Mesenteric fat pad (tissue), 1 donor: ENCODE data around the gene UBXN1. TPM values are rescaled to one million over a fixed set of nuclear protein-coding genes. Genes with fewer than 3 reads are reported as not detected.
A peak's percentile ranks its signal among the peaks of the same experiment; 100 is the strongest.

ENCODE experiments used
- DNase-seq: peaks from one replicate; pipeline ENCODE4 v3.0.0-alpha.2; 2020; ENCODE audit warnings: low spot score
- long read RNA-seq: library from polyadenylated mRNA; unstranded; transcript quantifications from one replicate; pipeline ENCODE4 v2.0.0, GENCODE V29; 2020
- total RNA-seq: library from RNA; stranded (reverse); fragmentation: NEBNext Ultra II Directional; extraction: Animal tissue kit (Norgen Biotek cat#: 25700); gene quantifications from one replicate; pipeline ENCODE4 v1.2.1, GENCODE V29; 2021
- donor health status: DM: yes; HTN: yes; CAD: no.

The UBXN1 gene
- 108 TPM for total RNA-seq
- long read RNA-seq, transcript UBXN1-217 (10 exons, 943 nt): minor isoform, 25 of 557 reads
- long read RNA-seq, transcript UBXN1-206 (8 exons, 1,257 nt): minor isoform, 25 of 557 reads
- long read RNA-seq, transcript UBXN1-202 (9 exons, 1,153 nt): major isoform, 410 of 557 reads
- long read RNA-seq, transcript UBXN1-201 (8 exons, 1,291 nt): minor isoform, 6 of 557 reads
- long read RNA-seq, partial matches to known transcripts: 32 of 557 reads
- long read RNA-seq, other reads (novel, unspliced or antisense): 50 of 557 reads

- peak; percentile 95 for DNase-seq
These were observed at the start of gene UBXN1 for GRCh38 chr11:62678770-62679696. UBXN1 (minus strand) TSS chr11:62679073; CDS start chr11:62678923, 150 bp downstream.

GRCh38 chr11:62728171-62728988 is 49.5 kb upstream of the UBXN1 start, which contains the start of gene TTC9C:
TTC9C (plus strand) TSS chr11:62728486; CDS start chr11:62728849, 363 bp downstream.
- DNase-seq: no peak

- DNase-seq: no peak
These were observed 48.9 kb upstream of the UBXN1 start for GRCh38 chr11:62727872-62728170.

- DNase-seq: peak; percentile 100
These were observed 48.4 kb upstream of the UBXN1 start, which contains the start of gene HNRNPUL2 for GRCh38 chr11:62727165-62727871. HNRNPUL2 (minus strand) TSS chr11:62727457; CDS start chr11:62727156, 301 bp downstream.

GRCh38 chr11:62726915-62727164 is 48.0 kb upstream of the UBXN1 start:
- no peak for DNase-seq

GRCh38 chr11:62726156-62726914 is 47.5 kb upstream of the UBXN1 start:
- no peak for DNase-seq

- no peak for DNase-seq
These were observed 46.8 kb upstream of the UBXN1 start for GRCh38 chr11:62725646-62726045.

- DNase-seq: no peak
These were observed 45.3 kb upstream of the UBXN1 start for GRCh38 chr11:62724171-62724570.

- DNase-seq: no peak
These were observed 43.1 kb upstream of the UBXN1 start for GRCh38 chr11:62721994-62722393.

- no peak for DNase-seq
These were observed 40.6 kb upstream of the UBXN1 start for GRCh38 chr11:62719302-62719978.

- peak; percentile 76 for DNase-seq
These were observed 37.9 kb upstream of the UBXN1 start for GRCh38 chr11:62716816-62717215.

- DNase-seq: no peak
These were observed 37.3 kb upstream of the UBXN1 start for GRCh38 chr11:62716206-62716605.

GRCh38 chr11:62715150-62716130 is 36.6 kb upstream of the UBXN1 start:
- peak; percentile 37 for DNase-seq

- no peak for DNase-seq
These were observed 34.5 kb upstream of the UBXN1 start for GRCh38 chr11:62713343-62713742.

GRCh38 chr11:62712861-62713260 is 34.0 kb upstream of the UBXN1 start:
- DNase-seq: no peak

GRCh38 chr11:62712276-62712812 is 33.5 kb upstream of the UBXN1 start:
- no peak for DNase-seq

GRCh38 chr11:62710001-62710345 is 31.1 kb upstream of the UBXN1 start:
- DNase-seq: no peak

- DNase-seq: peak; percentile 97
These were observed 30.6 kb upstream of the UBXN1 start for GRCh38 chr11:62709247-62710000.
